Right atrium auricular region (tissue), 2 donors: ENCODE results near the gene DNM2. TPM values are rescaled to one million over a fixed set of nuclear protein-coding genes. Genes with fewer than 3 reads are reported as not detected.
"Not testable (repeated sequence)": the region's sequence is repeated elsewhere in the genome, so short reads cannot be mapped to it uniquely, and the experiment has no call there.

Source experiments
- DNase-seq: peaks from one replicate; pipeline ENCODE4 v3.0.0-alpha.2; 2019; ENCODE audit warnings: low spot score
- H3K27ac ChIP-seq, 2 donors: fragments of 200-600 bp; sonication (generic); 1 replicate in 1 of 2; 2 replicates in 1 of 2; pipeline ENCODE4 v1.5.1; 2016 to 2019
- H3K27me3 ChIP-seq, 2 donors: fragments of 200-600 bp; sonication (generic); one replicate each; pipeline versions ENCODE4 v1.5.1 to v1.6.0; 2017 to 2019
- H3K36me3 ChIP-seq: fragments of 200-600 bp; sonication (generic); one replicate; pipeline ENCODE4 v1.5.1; 2016
- H3K4me1 ChIP-seq, 2 donors: fragments of 200-600 bp; sonication (generic); one replicate each; pipeline versions ENCODE4 v1.5.1 to v1.6.0; 2017 to 2019
- H3K4me3 ChIP-seq, 2 donors: fragments of 200-600 bp; sonication (generic); 1 replicate in 1 of 2; 2 replicates in 1 of 2; pipeline ENCODE4 v1.5.1; 2017 to 2019; ENCODE audit warnings: mild to moderate bottlenecking in 1 of 2, moderate library complexity in 1 of 2
- H3K9me3 ChIP-seq, 2 donors: fragments of 200-600 bp; sonication (generic); one replicate each; pipeline ENCODE4 v1.5.1; 2019
- total RNA-seq, 2 donors: library from RNA; depleted of rRNA; stranded (reverse); fragments of >200 nt; gene quantifications; one replicate each; pipeline ENCODE4 v1.1.0, GENCODE V29; 2016
- TF ChIP-seq, protein P1 (sequence below), 2 donors: fragments of 200-600 bp; sonication (generic); IDR thresholded peaks; one replicate each; pipeline ENCODE4 v1.5.1; 2019; ENCODE audit warnings: antibody characterized with exemption in 2 of 2

Gene DNM2
- total RNA-seq, 2 donors from 2014 or later: 111 to 144 TPM

GRCh38 chr19:10871711-10872545 is 154.0 kb downstream of the DNM2 start:
- H3K27me3 ChIP-seq: no peaks in the 10 kb centered on the region
- TF ChIP-seq, protein P1, sequence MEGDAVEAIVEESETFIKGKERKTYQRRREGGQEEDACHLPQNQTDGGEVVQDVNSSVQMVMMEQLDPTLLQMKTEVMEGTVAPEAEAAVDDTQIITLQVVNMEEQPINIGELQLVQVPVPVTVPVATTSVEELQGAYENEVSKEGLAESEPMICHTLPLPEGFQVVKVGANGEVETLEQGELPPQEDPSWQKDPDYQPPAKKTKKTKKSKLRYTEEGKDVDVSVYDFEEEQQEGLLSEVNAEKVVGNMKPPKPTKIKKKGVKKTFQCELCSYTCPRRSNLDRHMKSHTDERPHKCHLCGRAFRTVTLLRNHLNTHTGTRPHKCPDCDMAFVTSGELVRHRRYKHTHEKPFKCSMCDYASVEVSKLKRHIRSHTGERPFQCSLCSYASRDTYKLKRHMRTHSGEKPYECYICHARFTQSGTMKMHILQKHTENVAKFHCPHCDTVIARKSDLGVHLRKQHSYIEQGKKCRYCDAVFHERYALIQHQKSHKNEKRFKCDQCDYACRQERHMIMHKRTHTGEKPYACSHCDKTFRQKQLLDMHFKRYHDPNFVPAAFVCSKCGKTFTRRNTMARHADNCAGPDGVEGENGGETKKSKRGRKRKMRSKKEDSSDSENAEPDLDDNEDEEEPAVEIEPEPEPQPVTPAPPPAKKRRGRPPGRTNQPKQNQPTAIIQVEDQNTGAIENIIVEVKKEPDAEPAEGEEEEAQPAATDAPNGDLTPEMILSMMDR (IDR thresholded peaks at IDR 0.05): peak in 1 of 2 donors; percentile 19
- no peak for DNase-seq
- H3K4me1 ChIP-seq: peaks cover 0 to 35% of the 10 kb centered on the region in 2 donors
- H3K4me3 ChIP-seq: peak overlapping the region; percentile 74 to 84
- H3K36me3 ChIP-seq: no peaks in the 10 kb centered on the region
- H3K9me3 ChIP-seq: no peaks in the 10 kb centered on the region
- peak overlapping the region; percentile 80 to 83 for H3K27ac ChIP-seq

DNA sequence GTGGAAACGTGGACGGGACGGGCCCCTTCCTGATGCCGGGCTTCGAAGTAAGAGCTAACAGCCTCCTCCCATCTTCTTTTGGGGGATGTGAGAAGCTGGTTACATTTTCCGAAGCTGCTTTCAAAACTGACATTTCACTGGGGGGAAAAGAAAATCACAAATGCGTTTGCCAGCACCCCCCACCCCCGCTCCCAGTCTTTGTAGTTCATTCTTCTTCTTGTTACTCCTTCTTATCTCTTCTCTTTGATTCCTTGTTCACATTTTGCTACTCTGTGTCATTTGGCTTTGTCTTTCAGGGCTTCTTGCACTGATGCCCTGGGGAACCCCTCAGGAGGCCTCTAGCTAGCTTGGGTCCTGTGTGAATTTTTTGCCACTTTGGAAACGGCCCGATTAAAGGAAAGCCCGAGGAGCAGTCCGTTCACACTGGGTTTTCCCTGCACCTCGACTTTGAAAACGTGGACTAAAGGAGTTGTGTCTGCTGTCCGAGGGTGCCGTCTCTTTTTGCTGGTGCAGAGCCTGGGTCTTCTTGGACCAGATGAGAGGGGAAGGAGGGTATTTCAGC is 154.7 kb downstream of the DNM2 start:
- Histone ChIP-seq H3K27ac (peak overlapping the region; percentile 80 to 83), H3K4me3 (peak overlapping the region; percentile 74 to 84), H3K4me1 (peaks cover 0 to 42% of the 10 kb centered on the region in 2 donors), H3K27me3 (no peaks in the 10 kb centered on the region), H3K36me3 (no peaks in the 10 kb centered on the region), H3K9me3 (no peaks in the 10 kb centered on the region)
- DNase-seq: no peak
- TF ChIP-seq, protein P1 (IDR thresholded peaks at IDR 0.05): no peak

GRCh38 chr19:10874024-10874423 is 156.1 kb downstream of the DNM2 start:
- H3K4me3 ChIP-seq: no peak overlapping the region
- H3K27me3 ChIP-seq: no peaks in the 10 kb centered on the region
- no peaks in the 10 kb centered on the region for H3K9me3 ChIP-seq
- no peaks in the 10 kb centered on the region for H3K36me3 ChIP-seq
- TF ChIP-seq, protein P1 (IDR thresholded peaks at IDR 0.05): no peak
- peaks cover 0 to 56% of the 10 kb centered on the region in 2 donors for H3K4me1 ChIP-seq
- DNase-seq: no peak
- H3K27ac ChIP-seq: no peak overlapping the region

- Histone ChIP-seq H3K36me3 (no peaks in the 10 kb centered on the region), H3K27ac (peak overlapping the region; percentile 65 to 79), H3K27me3 (no peaks in the 10 kb centered on the region), H3K4me1 (peaks cover 0 to 72% of the 10 kb centered on the region in 2 donors), H3K9me3 (no peaks in the 10 kb centered on the region), H3K4me3 (no peak overlapping the region)
- TF ChIP-seq, protein P1 (IDR thresholded peaks at IDR 0.05): no peak
- DNase-seq: peak; percentile 69
Observed at GRCh38 chr19:10876459-10877240, 158.8 kb downstream of the DNM2 start.

DNA sequence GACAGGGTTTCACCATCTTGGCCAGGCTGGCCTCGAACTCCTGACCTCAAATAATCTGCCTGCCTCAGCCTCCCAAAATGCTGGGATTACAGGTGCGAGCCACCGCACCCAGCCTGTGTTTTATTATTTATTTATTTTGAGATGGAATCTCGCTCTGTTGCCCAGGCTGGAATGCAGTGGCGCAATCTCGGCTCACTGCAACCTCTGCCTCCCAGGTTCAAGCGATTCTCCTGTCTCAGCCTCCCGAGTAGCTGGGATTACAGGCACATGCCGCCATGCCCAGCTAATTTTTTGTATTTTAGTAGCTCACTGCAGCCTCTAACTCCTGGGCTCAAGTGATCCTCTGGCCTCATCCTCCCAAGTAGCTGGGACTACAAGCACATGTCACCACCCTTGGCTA is 159.7 kb downstream of the DNM2 start:
- peaks cover 0 to 75% of the 10 kb centered on the region in 2 donors for H3K4me1 ChIP-seq
- not testable (repeated sequence) for H3K9me3 ChIP-seq, DNase-seq, H3K36me3 ChIP-seq, H3K27me3 ChIP-seq, H3K4me3 ChIP-seq
- H3K27ac ChIP-seq: peak overlapping the region; percentile 65 to 79

- Histone ChIP-seq H3K27ac (peak overlapping the region; percentile 65 to 79), H3K36me3 (no peaks in the 10 kb centered on the region), H3K4me3 (no peak overlapping the region), H3K4me1 (peaks cover 0 to 70% of the 10 kb centered on the region in 2 donors), H3K9me3 (no peaks in the 10 kb centered on the region), H3K27me3 (no peaks in the 10 kb centered on the region)
- TF ChIP-seq, protein P1 (IDR thresholded peaks at IDR 0.05): no peak
- DNase-seq: no peak
Observed at GRCh38 chr19:10878253-10878652, 160.4 kb downstream of the DNM2 start.
